A549 (cell line): ENCODE results near the gene CDK10.

Experiments used
- BCL3 ChIP-seq: fragments of >200 bp; sonication (Bioruptor Twin); formaldehyde crosslinking; IDR thresholded peaks from 3 replicates; pipeline ENCODE4 v1.6.1; 2016
- CTCF ChIP-seq: fragments of >200 bp; sonication (Bioruptor Twin); formaldehyde crosslinking; IDR thresholded peaks from 3 replicates; pipeline ENCODE4 v1.5.1; 2016
- JUN ChIP-seq, 2 experiments: fragments of >200 bp; sonication (Bioruptor Twin); formaldehyde crosslinking; IDR thresholded peaks; 2 replicates in 1 of 2; 3 replicates in 1 of 2; pipeline ENCODE4 v1.6.1; 2016 to 2017
- NFE2L2 ChIP-seq: fragments of 150-350 bp; conservative IDR thresholded peaks from 2 replicates; pipeline ENCODE4 v1.6.1; 2014; ENCODE audit warnings: low read length
- POLR2A ChIP-seq: IDR thresholded peaks from 2 replicates; pipeline ENCODE4 v1.6.1; 2012; ENCODE audit warnings: mild to moderate bottlenecking, low read length
- POLR2AphosphoS2 ChIP-seq: conservative IDR thresholded peaks from 2 replicates; pipeline ENCODE4 v1.6.1; 2012; ENCODE audit warnings: low read length, improper control_type of control experiment, inconsistent platforms
- REST ChIP-seq: fragments of 200-600 bp; sonication (generic); IDR thresholded peaks from 2 replicates; pipeline ENCODE4 v1.6.1; 2016; ENCODE audit warnings: antibody characterized with exemption, mild to moderate bottlenecking, moderate library complexity
- SMC3 ChIP-seq: fragments of >200 bp; sonication (Bioruptor Twin); formaldehyde crosslinking; IDR thresholded peaks from 3 replicates; pipeline ENCODE4 v1.6.1; 2018; ENCODE audit warnings: inconsistent platforms
- ZFP36 ChIP-seq: fragments of 450-650 bp; IDR thresholded peaks from 2 replicates; pipeline ENCODE4 v1.6.1; 2014; ENCODE audit warnings: borderline replicate concordance; ENCODE audit not compliant: partially characterized antibody

- TF ChIP-seq JUN (IDR thresholded peaks at IDR 0.05) (no peak), BCL3 (no peak), ZFP36 (no peak), POLR2AphosphoS2 (no peak), SMC3 (no peak), NFE2L2 (no peak), CTCF (no peak), REST (no peak), POLR2A (no peak)
Observed at GRCh38 chr16:89709716-89710432, 23.4 kb downstream of the CDK10 start.
